SHP77 treated with DMSO at 0.1 percent for 48 hours (cell line): Measurements from ENCODE around the gene SLCO4C1.

Source experiments
- DNase-seq: peaks from one replicate; lab custom pipeline; 2025; lab: John Stamatoyannopoulos, UW

Gene SLCO4C1

GRCh38 chr5:102270036-102270435 is 26.0 kb downstream of the SLCO4C1 start:
- DNase-seq = no peak

- no peak for DNase-seq
These were observed 33.4 kb downstream of the SLCO4C1 start for GRCh38 chr5:102262688-102263087.

GRCh38 chr5:102249381-102249780 is 46.7 kb downstream of the SLCO4C1 start:
- DNase-seq = no peak

- DNase-seq = no peak
These were observed 52.9 kb downstream of the SLCO4C1 start for GRCh38 chr5:102243213-102243612.

GRCh38 chr5:102241809-102242421 is 54.2 kb downstream of the SLCO4C1 start:
- DNase-seq = no peak

GRCh38 chr5:102231693-102232619 is 64.1 kb downstream of the SLCO4C1 start:
- DNase-seq = no peak

- DNase-seq = no peak
These were observed 66.4 kb downstream of the SLCO4C1 start for GRCh38 chr5:102229685-102230084.

GRCh38 chr5:102226321-102226720 is 69.8 kb downstream of the SLCO4C1 start:
- no peak for DNase-seq

- peak; percentile 37 for DNase-seq
These were observed 72.3 kb downstream of the SLCO4C1 start for GRCh38 chr5:102223542-102224477.

- peak; percentile 67 for DNase-seq
These were observed 73.3 kb downstream of the SLCO4C1 start for GRCh38 chr5:102222772-102223171.

- DNase-seq = no peak
These were observed 74.1 kb downstream of the SLCO4C1 start for GRCh38 chr5:102221949-102222348.

GRCh38 chr5:102218159-102218558 is 77.9 kb downstream of the SLCO4C1 start:
- no peak for DNase-seq

- DNase-seq = no peak
These were observed 79.4 kb downstream of the SLCO4C1 start for GRCh38 chr5:102216678-102217077.

GRCh38 chr5:102211165-102211564 is 84.9 kb downstream of the SLCO4C1 start:
- DNase-seq = no peak

- DNase-seq = no peak
These were observed 95.2 kb downstream of the SLCO4C1 start for GRCh38 chr5:102200861-102201260.

GRCh38 chr5:102196481-102196880 is 99.6 kb downstream of the SLCO4C1 start:
- peak; percentile 35 for DNase-seq
